DMS79 treated with DMSO at 0.1 percent for 48 hours (cell line): ENCODE measurements around the gene JARID2.

Experiments
- DNase-seq: peaks from one replicate; lab custom pipeline; 2025; lab: John Stamatoyannopoulos, UW

Gene JARID2

DNA sequence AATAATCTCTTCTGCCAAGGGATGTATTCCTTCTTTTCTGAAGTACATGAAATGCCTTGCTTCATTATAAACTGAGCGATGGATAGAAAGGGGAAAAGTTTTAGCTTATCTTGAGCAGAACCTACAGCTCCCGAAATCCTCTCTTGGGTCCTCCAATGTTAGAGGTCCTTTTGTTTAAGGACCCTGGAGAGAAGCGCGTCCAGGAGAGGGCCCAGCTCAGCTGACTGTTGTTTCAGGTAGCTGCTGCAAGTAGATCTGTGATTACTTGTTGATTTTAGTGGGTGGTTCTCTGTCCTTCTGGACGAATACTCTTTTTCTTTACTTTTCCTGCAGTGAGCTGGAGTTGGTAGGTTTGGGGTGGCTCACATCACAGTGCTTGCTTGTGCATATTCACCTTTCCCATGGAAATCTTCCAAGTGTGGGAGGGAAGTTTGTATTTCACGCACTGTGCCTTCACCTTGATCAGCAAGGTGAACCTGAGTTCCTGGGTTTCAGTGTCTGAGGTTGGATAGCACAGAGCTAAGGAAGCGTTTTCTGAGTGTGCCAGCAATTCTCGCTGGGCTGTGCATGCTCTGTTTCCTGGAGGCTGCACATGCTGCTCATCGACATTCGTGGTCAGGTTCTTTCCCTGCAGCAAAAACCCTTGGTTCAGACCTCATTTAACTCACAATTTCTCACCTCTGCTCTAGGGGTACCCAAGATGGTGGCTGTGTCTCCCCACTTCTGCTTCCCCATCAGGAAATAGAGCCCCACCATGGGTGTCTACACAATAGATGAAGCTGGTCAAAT lies 176.3 kb downstream of the JARID2 start:
- DNase-seq = no peak

GRCh38 chr6:15423286-15423993 lies 177.6 kb downstream of the JARID2 start:
- no peak for DNase-seq

GRCh38 chr6:15425947-15426346 lies 180.1 kb downstream of the JARID2 start:
- peak; percentile 60 for DNase-seq

DNA sequence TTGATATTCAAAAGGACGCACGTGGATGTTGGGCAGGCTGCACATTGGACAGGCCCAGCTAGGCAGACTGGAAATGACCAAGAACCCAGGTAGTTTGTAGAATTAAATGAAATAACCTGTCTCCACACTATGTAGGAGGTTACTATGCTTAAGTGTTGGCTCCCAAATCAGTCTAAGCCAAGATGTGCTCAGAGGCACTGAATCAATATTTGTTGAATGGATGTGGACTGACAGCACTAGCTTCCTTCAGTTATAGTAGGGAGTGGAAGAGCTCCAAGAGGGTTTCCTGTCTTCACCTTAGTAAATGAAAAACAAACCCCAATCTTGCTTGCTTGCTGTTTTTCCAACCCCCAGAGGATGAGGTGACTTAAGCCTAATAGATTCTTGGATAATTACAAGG lies 180.5 kb downstream of the JARID2 start:
- peak; percentile 24 for DNase-seq

DNA sequence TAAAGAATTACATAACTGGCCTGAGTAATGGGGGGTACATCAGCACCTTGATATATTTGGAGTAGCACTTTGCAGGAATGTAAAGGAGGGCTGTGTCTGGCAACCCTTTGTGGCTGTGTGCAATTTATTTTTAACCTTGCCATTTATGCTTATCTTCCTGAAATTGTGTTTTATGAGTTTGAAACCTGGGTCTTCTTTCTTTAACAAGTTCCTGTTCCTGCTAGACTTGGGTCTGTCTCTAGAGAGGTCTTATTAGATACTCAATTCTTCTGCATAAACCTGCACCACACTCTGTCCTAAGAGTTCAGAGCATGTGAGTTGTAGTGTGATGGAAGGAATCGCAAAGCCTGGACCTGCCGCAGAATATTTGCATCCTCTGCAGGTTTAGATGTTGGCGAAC lies 181.0 kb downstream of the JARID2 start:
- DNase-seq = no peak

GRCh38 chr6:15427331-15428070 lies 181.6 kb downstream of the JARID2 start:
- peak; percentile 87 for DNase-seq

GRCh38 chr6:15429141-15430110 lies 183.6 kb downstream of the JARID2 start:
- no peak for DNase-seq

GRCh38 chr6:15430186-15430585 lies 184.3 kb downstream of the JARID2 start:
- DNase-seq = no peak

- DNase-seq = no peak
These were observed 185.1 kb downstream of the JARID2 start for GRCh38 chr6:15430931-15431405.

DNA sequence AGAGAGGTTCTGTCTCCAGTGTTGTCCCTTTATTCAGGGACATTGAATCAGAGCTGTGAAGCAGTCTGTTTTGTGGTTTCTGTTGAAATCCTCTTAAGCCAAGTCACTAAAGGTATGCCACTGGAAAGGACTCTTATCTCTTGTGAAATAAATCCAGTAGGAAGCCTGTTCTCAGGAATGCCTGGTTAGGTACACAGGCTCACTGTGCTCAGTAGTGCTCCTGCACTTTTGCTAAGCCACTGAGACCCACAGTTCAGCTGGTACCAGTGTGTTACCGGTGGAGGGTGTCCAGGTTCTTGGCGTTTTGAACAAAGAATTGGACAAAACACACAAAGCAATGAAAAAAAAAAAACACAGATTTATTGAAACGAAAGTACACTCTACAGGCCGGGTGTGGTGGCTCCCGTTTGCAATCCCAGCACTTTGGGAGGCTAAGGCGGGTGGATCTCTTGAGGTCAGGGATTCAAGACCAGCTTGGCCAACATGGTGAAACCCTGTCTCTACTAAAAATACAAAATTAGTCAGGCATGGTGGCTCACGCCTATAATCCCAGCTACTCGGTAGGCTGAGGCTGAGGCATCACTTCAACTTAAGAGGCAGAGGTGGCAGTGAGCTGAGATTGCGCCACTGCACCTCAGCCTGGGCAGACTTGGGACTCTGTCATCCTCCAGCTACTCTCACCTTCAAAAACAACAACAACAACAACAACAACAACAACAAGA lies 186.1 kb downstream of the JARID2 start:
- no peak for DNase-seq

- no peak for DNase-seq
These were observed 187.6 kb downstream of the JARID2 start for GRCh38 chr6:15433511-15433861.

- no peak for DNase-seq
These were observed 188.4 kb downstream of the JARID2 start for GRCh38 chr6:15434263-15434662.

DNA sequence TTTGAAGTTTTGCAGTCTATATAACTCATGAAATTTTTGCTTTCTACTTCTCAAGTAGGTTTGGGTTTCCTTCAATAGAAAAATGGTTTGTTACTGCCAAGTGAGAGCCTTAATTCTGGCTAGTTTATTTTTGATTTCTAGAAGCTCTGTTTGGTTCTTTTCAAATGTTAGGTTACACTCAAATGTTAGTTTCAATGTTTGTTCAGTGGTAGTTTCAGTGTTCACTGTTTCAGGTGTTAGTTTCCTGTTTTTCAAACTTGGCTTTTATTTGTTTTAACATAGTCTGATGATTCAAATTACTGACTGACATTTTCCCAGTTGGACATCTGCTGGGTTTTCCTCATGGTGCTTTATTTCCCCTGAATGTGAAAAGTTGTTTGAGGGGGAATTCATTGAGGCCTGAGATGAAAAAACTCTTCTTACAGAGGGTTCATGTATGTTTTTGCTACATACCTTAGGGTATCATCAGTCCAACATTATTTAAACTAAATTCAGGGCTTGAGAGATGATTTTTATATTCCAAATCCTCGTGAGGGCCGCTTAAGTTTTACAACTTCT lies 189.0 kb downstream of the JARID2 start:
- DNase-seq = no peak

- no peak for DNase-seq
These were observed 189.6 kb downstream of the JARID2 start for GRCh38 chr6:15435468-15435867.

- no peak for DNase-seq
These were observed 190.6 kb downstream of the JARID2 start for GRCh38 chr6:15436451-15436850.

- no peak for DNase-seq
These were observed 191.3 kb downstream of the JARID2 start for GRCh38 chr6:15437090-15437635.

DNA sequence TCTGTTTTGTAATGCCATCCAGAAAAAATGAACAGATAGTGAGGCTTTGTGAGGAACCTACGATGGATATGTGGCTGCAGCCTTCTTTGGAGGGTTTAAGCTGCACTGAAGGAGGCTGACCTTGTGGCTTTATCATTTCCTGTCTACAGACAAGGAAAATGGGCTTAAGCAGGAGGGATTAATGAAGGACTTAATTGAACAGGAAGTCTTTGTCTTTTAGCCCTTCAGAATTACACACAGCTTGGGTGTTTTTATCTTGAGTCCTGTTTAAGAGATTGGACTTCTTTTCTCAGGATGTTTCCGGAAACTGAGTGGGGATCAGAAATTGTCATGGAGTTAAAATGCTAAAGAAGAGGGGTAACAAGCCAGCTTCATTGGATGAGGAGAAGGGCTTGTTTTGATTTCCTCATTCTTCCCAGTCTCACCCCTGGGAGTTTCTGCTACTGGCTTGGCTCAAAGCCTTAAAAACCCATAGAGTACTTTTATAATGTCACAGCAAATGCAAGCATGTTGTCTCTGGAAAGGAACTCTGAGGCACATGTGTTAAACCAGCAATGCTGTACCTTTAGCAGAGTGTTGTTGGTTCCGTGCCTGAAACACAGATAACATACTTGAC lies 193.6 kb downstream of the JARID2 start:
- no peak for DNase-seq

DNA sequence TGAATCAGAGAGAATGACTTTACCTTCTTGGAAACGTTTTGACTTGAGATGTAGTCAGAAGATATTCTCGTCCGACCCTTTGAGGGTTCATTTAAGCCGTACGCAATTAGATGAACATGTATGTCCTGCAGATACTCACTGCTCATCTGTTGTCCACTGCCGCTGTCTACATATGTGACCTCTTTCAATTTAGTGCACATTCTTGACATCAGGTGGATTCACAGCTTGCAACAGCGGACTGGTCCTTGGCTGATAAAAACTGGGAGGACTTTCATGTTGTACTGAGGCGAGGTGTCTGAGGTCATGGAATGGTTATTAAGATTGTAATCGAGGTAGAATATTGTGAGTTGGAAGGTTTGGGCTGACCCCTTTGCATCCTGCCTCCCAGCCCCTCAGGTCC lies 194.2 kb downstream of the JARID2 start:
- DNase-seq = no peak

- peak; percentile 47 for DNase-seq
These were observed 195.5 kb downstream of the JARID2 start for GRCh38 chr6:15441215-15441868.
